HCT116 (cell line): ENCODE measurements around the gene BAHCC1. TPM values are rescaled to one million over a fixed set of nuclear protein-coding genes. Genes with fewer than 3 reads are reported as not detected.

Source experiments
- ATAC-seq: fragments of 200-7000 bp; cut with Tn5 transposase; 2 replicates; pipeline ENCODE4 v1.9.1; 2020; ENCODE audit warnings: mild to moderate bottlenecking, moderate library complexity
- BruUV-seq: library from RNA; stranded (reverse); fragments of 400-500 nt; replicated peaks from 2 replicates; lab custom pipeline; 2021; lab: Mats Ljungman, UMichigan
- CTCF ChIA-PET: fragments of 300-600 bp; sonication (Branson Sonifier 250); formaldehyde crosslinking; loops from one replicate; lab custom pipeline; 2021; ENCODE audit warnings: antibody characterized with exemption; lab: Charles Lee
- POLR2A ChIA-PET: fragments of 300-600, 350-600 bp; sonication (Branson Sonifier 250); formaldehyde crosslinking; loops from one replicate; lab custom pipeline; 2021; ENCODE audit warnings: antibody characterized with exemption; lab: Charles Lee
- RAD21 ChIA-PET, 2 experiments: fragments of 300-600 bp; sonication (Branson Sonifier 250); formaldehyde crosslinking; loops; one replicate each; lab custom pipeline; 2023; ENCODE audit warnings: low total read pairs in 2 of 2; ENCODE audit not compliant: uncharacterized antibody in 2 of 2, unreplicated experiment in 2 of 2, low non-redundant PET in 1 of 2; lab: Charles Lee
- DNase-seq: peaks from one replicate; pipeline ENCODE4 v3.0.0-alpha.2; 2010; ENCODE audit warnings: low read depth, low spot score
- H2AFZ ChIP-seq: fragments of 200-600 bp; shearing (Covaris generic), sonication (generic); 2 replicates; pipeline ENCODE4 v1.6.1; 2017; ENCODE audit warnings: low read depth, mixed run types, mixed read lengths, antibody characterized with exemption, low read length; ENCODE audit not compliant: poor library complexity, severe bottlenecking
- H3K27ac ChIP-seq: 2 replicates; pipeline ENCODE4 v1.5.1; 2012; ENCODE audit warnings: low read depth, low read length
- H3K27me3 ChIP-seq: fragments of 200-600 bp; sonication (generic); 2 replicates; pipeline ENCODE4 v1.6.1; 2016; ENCODE audit warnings: mixed run types, low read length, mixed read lengths; ENCODE audit not compliant: insufficient read depth
- H3K36me3 ChIP-seq, 2 experiments: fragments of 200-500 bp in 1 of 2; fragments of 200-600 bp in 1 of 2; sonication (Bioruptor generic) in 1 of 2; sonication (generic) in 1 of 2; 2 replicates each; pipeline versions ENCODE4 v1.5.1 to v1.6.1; 2014 to 2016; ENCODE audit warnings: low read length in 2 of 2, inconsistent platforms in 1 of 2, mixed read lengths in 1 of 2, mixed run types in 1 of 2; ENCODE audit not compliant: insufficient read depth in 2 of 2, control insufficient read depth in 1 of 2
- H3K4me1 ChIP-seq, 2 experiments: fragments of 200-600 bp in 1 of 2; sonication (generic) in 1 of 2; 2 replicates each; pipeline versions ENCODE4 v1.5.1 to v1.6.1; 2012 to 2017; ENCODE audit warnings: low read length in 2 of 2, inconsistent platforms in 1 of 2, mild to moderate bottlenecking in 1 of 2, mixed read lengths in 1 of 2, mixed run types in 1 of 2, moderate library complexity in 1 of 2; ENCODE audit not compliant: insufficient read depth in 2 of 2, control insufficient read depth in 1 of 2
- H3K4me2 ChIP-seq: fragments of 200-600 bp; sonication (generic); 2 replicates; pipeline ENCODE4 v1.6.1; 2017; ENCODE audit warnings: mixed run types, low read length, mixed read lengths
- H3K4me3 ChIP-seq, 2 experiments: fragments of 200-600 bp in 1 of 2; sonication (generic) in 1 of 2; replicated peaks in 1 of 2; 2 replicates each; pipeline ENCODE4 v1.5.1; 2011 to 2016; ENCODE audit warnings: low read length in 2 of 2, control low read depth in 1 of 2, low read depth in 1 of 2, mild to moderate bottlenecking in 1 of 2, mixed read lengths in 1 of 2, mixed run types in 1 of 2
- H3K79me2 ChIP-seq: fragments of 200-600 bp; sonication (generic); 2 replicates; pipeline ENCODE4 v1.6.1; 2017; ENCODE audit warnings: mild to moderate bottlenecking, mixed run types, low read length, moderate library complexity, mixed read lengths; ENCODE audit not compliant: insufficient read depth
- H3K9ac ChIP-seq: fragments of 200-600 bp; sonication (generic); 2 replicates; pipeline ENCODE4 v1.6.1; 2016; ENCODE audit warnings: low read length, mixed read lengths
- H3K9me2 ChIP-seq: fragments of 200-600 bp; sonication (generic), shearing (Covaris generic); 2 replicates; pipeline ENCODE4 v1.6.1; 2017; ENCODE audit warnings: mixed run types, mild to moderate bottlenecking, moderate library complexity; ENCODE audit not compliant: insufficient read depth
- H3K9me3 ChIP-seq, 2 experiments: fragments of 200-500 bp in 1 of 2; fragments of 200-600 bp in 1 of 2; sonication (Bioruptor generic) in 1 of 2; sonication (generic) in 1 of 2; 2 replicates each; pipeline ENCODE4 v1.6.1; 2014 to 2017; ENCODE audit warnings: low read length in 2 of 2, mixed read lengths in 2 of 2, inconsistent platforms in 1 of 2, low read depth in 1 of 2, mild to moderate bottlenecking in 1 of 2, mixed run types in 1 of 2, moderate library complexity in 1 of 2; ENCODE audit not compliant: control insufficient read depth in 1 of 2, insufficient read depth in 1 of 2
- H4K20me1 ChIP-seq: fragments of 200-600 bp; sonication (generic), shearing (Covaris generic); 2 replicates; pipeline ENCODE4 v1.6.1; 2017; ENCODE audit warnings: mixed run types, mild to moderate bottlenecking, moderate library complexity; ENCODE audit not compliant: insufficient read depth
- CBX3 ChIP-seq: IDR thresholded peaks from 2 replicates; pipeline ENCODE4 v1.6.1; 2012; ENCODE audit warnings: low read depth
- CTCF ChIP-seq, 3 experiments: fragments of 200-600 bp in 1 of 3; sonication (generic) in 1 of 3; IDR thresholded peaks in 2 of 3; conservative IDR thresholded peaks in 1 of 3; 2 replicates each; pipeline ENCODE4 v1.5.1; 2012 to 2017; ENCODE audit warnings: low read depth in 2 of 3, low read length in 2 of 3, antibody characterized with exemption in 1 of 3, borderline replicate concordance in 1 of 3, control low read depth in 1 of 3, mild to moderate bottlenecking in 1 of 3, mixed read lengths in 1 of 3, mixed run types in 1 of 3, moderate library complexity in 1 of 3; ENCODE audit not compliant: insufficient read depth in 1 of 3
- EZH2 ChIP-seq: fragments of 200-600 bp; sonication (generic); IDR thresholded peaks from 2 replicates; pipeline ENCODE4 v1.6.1; 2017; ENCODE audit warnings: antibody characterized with exemption, mixed run types
- FOSL1 ChIP-seq: IDR thresholded peaks from 2 replicates; pipeline ENCODE4 v1.6.1; 2012; ENCODE audit warnings: low read depth
- JUND ChIP-seq: IDR thresholded peaks from 2 replicates; pipeline ENCODE4 v1.6.1; 2012
- POLR2A ChIP-seq: IDR thresholded peaks from 2 replicates; pipeline ENCODE4 v1.7.0; 2011; ENCODE audit warnings: borderline replicate concordance; ENCODE audit not compliant: insufficient read depth, insufficient read length; ENCODE audit errors: extremely low read depth
- RAD21 ChIP-seq: IDR thresholded peaks from 2 replicates; pipeline ENCODE4 v1.6.1; 2012; ENCODE audit warnings: low read depth, mild to moderate bottlenecking
- REST ChIP-seq: IDR thresholded peaks from 2 replicates; pipeline ENCODE4 v1.6.1; 2012; ENCODE audit warnings: low read depth
- SIN3A ChIP-seq: IDR thresholded peaks from 2 replicates; pipeline ENCODE4 v1.6.1; 2012; ENCODE audit warnings: low read depth
- SP1 ChIP-seq: IDR thresholded peaks from 2 replicates; pipeline ENCODE4 v1.6.1; 2012; ENCODE audit warnings: low read depth
- SRF ChIP-seq: IDR thresholded peaks from 2 replicates; pipeline ENCODE4 v1.6.1; 2012; ENCODE audit warnings: low read depth
- TCF7L2 ChIP-seq: IDR thresholded peaks from 2 replicates; pipeline ENCODE4 v1.7.0; 2011; ENCODE audit warnings: borderline replicate concordance, inconsistent platforms; ENCODE audit not compliant: insufficient read depth, insufficient read length; ENCODE audit errors: extremely low read depth
- YY1 ChIP-seq: IDR thresholded peaks from 2 replicates; pipeline ENCODE4 v1.6.1; 2011; ENCODE audit warnings: low read length, low read depth, moderate library complexity, mild to moderate bottlenecking; ENCODE audit not compliant: insufficient replicate concordance; ENCODE audit errors: extremely low read depth
- ZBTB33 ChIP-seq: IDR thresholded peaks from 2 replicates; pipeline ENCODE4 v1.6.1; 2011; ENCODE audit warnings: mild to moderate bottlenecking, low read length, moderate library complexity; ENCODE audit not compliant: insufficient replicate concordance; ENCODE audit errors: extremely low read depth
- ZNF274 ChIP-seq: fragments of 200-500 bp; sonication (Bioruptor generic); IDR thresholded peaks from 2 replicates; pipeline ENCODE4 v1.6.1; 2014; ENCODE audit warnings: mild to moderate bottlenecking, low read depth, low read length, inconsistent platforms
- intact Hi-C: fragments of 100-400 bp; cut with micrococcal nuclease; formaldehyde crosslinking; loops from 2 replicates; pipeline ENCODE4 v1.10.0; 2022
- total RNA-seq: library from RNA; stranded (reverse); gene quantifications from one replicate; pipeline ENCODE4 v1.2.1, GENCODE V29; 2021; ENCODE audit not compliant: unreplicated experiment
- TF ChIP-seq, protein P1 (sequence below): IDR thresholded peaks from 2 replicates; pipeline ENCODE4 v1.6.1; 2012
- TF ChIP-seq, protein P2 (sequence below): IDR thresholded peaks from 2 replicates; pipeline ENCODE4 v1.6.1; 2012

Gene BAHCC1
- total RNA-seq, 1 experiment from 2014 or later = 45.2 TPM

DNA sequence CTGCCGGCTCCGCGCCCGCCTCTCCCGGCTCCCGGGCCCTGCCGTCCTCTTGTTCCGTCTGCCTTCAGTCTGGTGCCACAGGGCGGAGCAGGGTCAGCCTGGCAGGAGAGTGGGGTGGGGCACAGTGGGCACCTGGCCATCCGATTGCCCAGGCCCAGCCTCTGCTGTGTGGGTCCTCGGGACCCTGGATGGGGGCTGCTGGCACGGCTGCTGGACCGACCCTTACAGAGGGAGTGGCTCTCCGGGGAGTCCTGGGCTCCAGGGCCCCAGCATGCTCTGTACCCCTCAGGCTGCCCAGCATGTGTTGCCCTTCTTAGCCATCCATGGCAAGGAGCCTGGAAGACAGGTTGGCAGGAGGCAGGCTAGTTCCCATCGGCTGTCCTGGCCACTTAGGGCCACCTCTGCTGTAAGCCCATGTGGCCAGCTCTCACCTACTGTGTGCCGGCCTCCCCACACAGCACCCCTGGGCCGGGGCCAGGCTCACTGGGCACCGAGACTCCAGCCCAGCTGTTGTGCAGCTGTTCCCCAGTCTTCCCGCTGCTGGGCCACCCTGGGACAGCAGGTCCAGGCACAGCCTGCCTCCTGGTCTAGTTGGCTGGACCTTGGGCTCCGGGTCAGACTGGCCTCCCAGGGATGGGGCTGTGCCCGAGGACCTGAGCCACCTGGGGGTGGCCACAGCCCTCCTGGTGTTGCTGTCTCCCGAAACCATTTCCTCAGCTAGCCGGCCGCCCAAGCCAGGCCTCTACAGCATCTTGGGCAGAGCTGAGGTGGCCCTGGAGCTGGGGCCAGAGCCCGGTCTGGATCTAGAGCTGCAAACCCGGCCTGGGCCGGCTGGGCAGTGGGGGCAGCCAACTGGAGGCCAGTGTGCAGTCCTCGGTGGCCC lies 24.9 kb downstream of the BAHCC1 start:
- peak overlapping the region; percentile 83 for H3K9ac ChIP-seq
- no peaks in the 10 kb centered on the region for H3K9me2 ChIP-seq
- ChIA-PET CTCF (interaction anchor here (1.0 to 1.9 kb wide), 5 partner anchors 9 to 64 kb away, joined by 5 to 8 read pairs (median 6); no protein-coding TSS in a partner anchor), POLR2A (interaction anchor here (0.6 to 1.8 kb wide), 7 partner anchors 9 to 92 kb away, joined by 3 to 8 read pairs (median 4); partner anchors contain the start of genes ACTG1 and BAHCC1), RAD21 (interaction anchor here (1.0 to 1.3 kb wide), 5 partner anchors 25 to 128 kb away, joined by 3 to 6 read pairs (median 3); partner anchors contain the start of gene BAHCC1 (in 2 of the 2))
- H3K9me3 ChIP-seq = peaks cover 0 to 9% of the 10 kb centered on the region in 2 experiments; a peak in 1 of 4 replicates
- H3K27ac ChIP-seq = peak overlapping the region; percentile 84
- ATAC-seq (peak; percentile 19), DNase-seq (no peak)
- H4K20me1 ChIP-seq = no peaks in the 10 kb centered on the region
- peak overlapping the region; percentile 98 for H3K4me2 ChIP-seq
- H3K36me3 ChIP-seq = no peaks in the 10 kb centered on the region
- intact Hi-C loops = no loop called here
- TSS peak; percentile 97 for BruUV-seq
- peaks cover 17% of the 10 kb centered on the region for H3K79me2 ChIP-seq
- H3K4me1 ChIP-seq = peaks cover 57 to 79% of the 10 kb centered on the region in 2 experiments
- peak overlapping the region; percentile 45 to 59 for H3K4me3 ChIP-seq
- no peaks in the 10 kb centered on the region for H3K27me3 ChIP-seq
- no peak overlapping the region for H2AFZ ChIP-seq
- TF ChIP-seq SIN3A = no peak
- TF ChIP-seq REST = no peak
- TF ChIP-seq RAD21 = no peak
- TF ChIP-seq CTCF (IDR thresholded peaks at IDR 0.05 in 2 of 3, conservative IDR thresholded peaks at IDR 0.05 in 1 of 3; ENCODE audit: borderline replicate concordance in 1 of 3, insufficient read depth in 1 of 3, low read depth in 2 of 3, low read length in 2 of 3) = no peak
- no peak for TF ChIP-seq JUND
- TF ChIP-seq ZBTB33 = no peak
- no peak for TF ChIP-seq POLR2A
- TF ChIP-seq ZNF274 = no peak
- TF ChIP-seq SRF = no peak
- no peak for TF ChIP-seq TCF7L2
- TF ChIP-seq FOSL1 = no peak
- TF ChIP-seq, protein P1, sequence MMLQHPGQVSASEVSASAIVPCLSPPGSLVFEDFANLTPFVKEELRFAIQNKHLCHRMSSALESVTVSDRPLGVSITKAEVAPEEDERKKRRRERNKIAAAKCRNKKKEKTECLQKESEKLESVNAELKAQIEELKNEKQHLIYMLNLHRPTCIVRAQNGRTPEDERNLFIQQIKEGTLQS = no peak
- TF ChIP-seq YY1 = no peak
- TF ChIP-seq, protein P2, sequence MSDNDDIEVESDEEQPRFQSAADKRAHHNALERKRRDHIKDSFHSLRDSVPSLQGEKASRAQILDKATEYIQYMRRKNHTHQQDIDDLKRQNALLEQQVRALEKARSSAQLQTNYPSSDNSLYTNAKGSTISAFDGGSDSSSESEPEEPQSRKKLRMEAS = no peak
- TF ChIP-seq CBX3 = no peak
- TF ChIP-seq SP1 = no peak
- TF ChIP-seq EZH2 = no peak
